HL-60 (cell line): ENCODE measurements around the gene RHOBTB1.
"Not testable (repeated sequence)": the region's sequence is repeated elsewhere in the genome, so short reads cannot be mapped to it uniquely, and the experiment has no call there.

Experiments used
- DNase-seq, 2 experiments: peaks; one replicate each; pipeline ENCODE4 v3.0.0-alpha.2; 2010 to 2020; ENCODE audit warnings: low read depth in 1 of 2, low spot score in 1 of 2
- H3K27ac ChIP-seq: fragments of 250-450 bp; sonication (Bioruptor Pico); replicated peaks from 2 replicates; pipeline ENCODE4 v1.5.1; 2020; ENCODE audit warnings: mild to moderate bottlenecking, moderate library complexity
- H3K27me3 ChIP-seq: fragments of 250-450 bp; sonication (Bioruptor Pico); 2 replicates; pipeline ENCODE4 v1.5.1; 2021; ENCODE audit warnings: mild to moderate bottlenecking, moderate library complexity; ENCODE audit not compliant: insufficient read depth, poor library complexity, severe bottlenecking
- H3K4me3 ChIP-seq: replicated peaks from 2 replicates; pipeline ENCODE4 v1.5.1; 2011; ENCODE audit warnings: mild to moderate bottlenecking, control low read depth, low read length; ENCODE audit not compliant: insufficient read depth
- GABPA ChIP-seq: IDR thresholded peaks from 2 replicates; pipeline ENCODE4 v1.6.1; 2012; ENCODE audit warnings: low read depth
- POLR2AphosphoS5 ChIP-seq: IDR thresholded peaks from 2 replicates; pipeline ENCODE4 v1.6.1; 2012; ENCODE audit warnings: low read depth
- SPI1 ChIP-seq: IDR thresholded peaks from 2 replicates; pipeline ENCODE4 v1.6.1; 2012; ENCODE audit warnings: low read depth, mild to moderate bottlenecking, borderline replicate concordance
- TF ChIP-seq, protein P1 (sequence below): IDR thresholded peaks from one replicate; pipeline ENCODE4 v1.5.1; 2011; ENCODE audit warnings: low read length, control low read depth, inconsistent platforms; ENCODE audit not compliant: insufficient read depth
- TF ChIP-seq, protein P2 (sequence below): IDR thresholded peaks from 2 replicates; pipeline ENCODE4 v1.6.1; 2012; ENCODE audit warnings: low read depth; ENCODE audit not compliant: insufficient replicate concordance

RHOBTB1 gene

DNA sequence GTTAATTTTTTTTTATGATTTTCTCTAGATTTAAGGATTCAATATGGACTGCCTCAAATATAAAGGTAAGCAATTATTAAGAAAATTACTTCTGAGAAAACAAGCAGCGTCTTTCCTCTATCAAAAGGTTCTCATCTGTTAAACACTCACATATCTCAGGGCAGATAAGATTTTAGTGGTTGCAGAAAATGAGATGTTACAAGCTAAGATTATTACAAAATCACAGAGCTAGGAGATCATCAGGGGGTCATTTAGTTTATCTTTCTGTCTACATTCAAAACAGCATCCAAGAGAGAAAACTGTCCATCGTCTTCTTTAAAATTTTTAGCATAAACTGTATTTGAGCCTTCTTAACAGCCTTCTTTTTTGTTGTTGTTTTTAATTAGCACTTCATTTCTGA lies 29.1 kb upstream of the RHOBTB1 start:
- H3K27ac ChIP-seq, result no peak overlapping the region
- H3K4me3 ChIP-seq, result no peak overlapping the region
- TF ChIP-seq SPI1 (no peak), POLR2AphosphoS5 (no peak), GABPA (no peak)
- TF ChIP-seq, protein P1, sequence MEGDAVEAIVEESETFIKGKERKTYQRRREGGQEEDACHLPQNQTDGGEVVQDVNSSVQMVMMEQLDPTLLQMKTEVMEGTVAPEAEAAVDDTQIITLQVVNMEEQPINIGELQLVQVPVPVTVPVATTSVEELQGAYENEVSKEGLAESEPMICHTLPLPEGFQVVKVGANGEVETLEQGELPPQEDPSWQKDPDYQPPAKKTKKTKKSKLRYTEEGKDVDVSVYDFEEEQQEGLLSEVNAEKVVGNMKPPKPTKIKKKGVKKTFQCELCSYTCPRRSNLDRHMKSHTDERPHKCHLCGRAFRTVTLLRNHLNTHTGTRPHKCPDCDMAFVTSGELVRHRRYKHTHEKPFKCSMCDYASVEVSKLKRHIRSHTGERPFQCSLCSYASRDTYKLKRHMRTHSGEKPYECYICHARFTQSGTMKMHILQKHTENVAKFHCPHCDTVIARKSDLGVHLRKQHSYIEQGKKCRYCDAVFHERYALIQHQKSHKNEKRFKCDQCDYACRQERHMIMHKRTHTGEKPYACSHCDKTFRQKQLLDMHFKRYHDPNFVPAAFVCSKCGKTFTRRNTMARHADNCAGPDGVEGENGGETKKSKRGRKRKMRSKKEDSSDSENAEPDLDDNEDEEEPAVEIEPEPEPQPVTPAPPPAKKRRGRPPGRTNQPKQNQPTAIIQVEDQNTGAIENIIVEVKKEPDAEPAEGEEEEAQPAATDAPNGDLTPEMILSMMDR, result no peak
- TF ChIP-seq, protein P2, sequence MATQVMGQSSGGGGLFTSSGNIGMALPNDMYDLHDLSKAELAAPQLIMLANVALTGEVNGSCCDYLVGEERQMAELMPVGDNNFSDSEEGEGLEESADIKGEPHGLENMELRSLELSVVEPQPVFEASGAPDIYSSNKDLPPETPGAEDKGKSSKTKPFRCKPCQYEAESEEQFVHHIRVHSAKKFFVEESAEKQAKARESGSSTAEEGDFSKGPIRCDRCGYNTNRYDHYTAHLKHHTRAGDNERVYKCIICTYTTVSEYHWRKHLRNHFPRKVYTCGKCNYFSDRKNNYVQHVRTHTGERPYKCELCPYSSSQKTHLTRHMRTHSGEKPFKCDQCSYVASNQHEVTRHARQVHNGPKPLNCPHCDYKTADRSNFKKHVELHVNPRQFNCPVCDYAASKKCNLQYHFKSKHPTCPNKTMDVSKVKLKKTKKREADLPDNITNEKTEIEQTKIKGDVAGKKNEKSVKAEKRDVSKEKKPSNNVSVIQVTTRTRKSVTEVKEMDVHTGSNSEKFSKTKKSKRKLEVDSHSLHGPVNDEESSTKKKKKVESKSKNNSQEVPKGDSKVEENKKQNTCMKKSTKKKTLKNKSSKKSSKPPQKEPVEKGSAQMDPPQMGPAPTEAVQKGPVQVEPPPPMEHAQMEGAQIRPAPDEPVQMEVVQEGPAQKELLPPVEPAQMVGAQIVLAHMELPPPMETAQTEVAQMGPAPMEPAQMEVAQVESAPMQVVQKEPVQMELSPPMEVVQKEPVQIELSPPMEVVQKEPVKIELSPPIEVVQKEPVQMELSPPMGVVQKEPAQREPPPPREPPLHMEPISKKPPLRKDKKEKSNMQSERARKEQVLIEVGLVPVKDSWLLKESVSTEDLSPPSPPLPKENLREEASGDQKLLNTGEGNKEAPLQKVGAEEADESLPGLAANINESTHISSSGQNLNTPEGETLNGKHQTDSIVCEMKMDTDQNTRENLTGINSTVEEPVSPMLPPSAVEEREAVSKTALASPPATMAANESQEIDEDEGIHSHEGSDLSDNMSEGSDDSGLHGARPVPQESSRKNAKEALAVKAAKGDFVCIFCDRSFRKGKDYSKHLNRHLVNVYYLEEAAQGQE, result no peak
- peaks cover 3% of the 10 kb centered on the region for H3K27me3 ChIP-seq
- no peak for DNase-seq

DNA sequence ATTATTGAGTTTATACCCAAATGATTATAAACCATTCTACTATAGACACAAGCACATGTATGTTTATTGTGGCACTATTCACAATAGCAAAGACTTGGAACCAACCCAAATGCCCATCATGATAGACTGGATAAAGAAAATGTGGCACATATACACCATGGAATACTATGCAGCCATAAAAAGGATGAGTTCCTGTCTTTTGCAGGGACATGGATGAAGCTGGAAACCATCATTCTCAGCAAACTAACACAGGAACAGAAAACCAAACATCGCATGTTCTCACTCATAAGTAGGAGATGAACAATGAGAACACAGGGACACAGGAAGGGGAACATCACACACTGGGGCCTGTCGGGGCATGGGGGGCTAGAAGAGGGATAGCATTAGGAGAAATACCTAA lies 28.2 kb upstream of the RHOBTB1 start:
- not testable (repeated sequence) for DNase-seq, H3K27me3 ChIP-seq, H3K27ac ChIP-seq, H3K4me3 ChIP-seq

DNA sequence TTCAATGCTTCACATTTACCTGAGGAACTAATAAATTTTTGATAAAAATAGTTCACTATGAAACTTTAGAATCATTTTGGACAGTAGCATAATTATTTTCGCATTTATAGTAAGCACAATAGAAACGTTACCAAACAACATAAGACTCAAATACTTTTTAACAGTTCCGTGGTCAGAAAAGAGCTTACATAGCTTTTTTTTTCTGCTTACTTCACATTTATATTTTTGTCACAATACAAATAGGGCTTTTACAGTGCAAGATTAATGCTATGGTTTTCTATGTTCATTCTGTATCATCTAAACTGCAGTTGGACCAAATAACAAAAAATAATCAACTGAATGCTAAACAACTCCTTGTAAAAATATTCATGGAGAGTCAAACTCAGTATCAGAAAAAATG lies 26.5 kb upstream of the RHOBTB1 start:
- no peak for DNase-seq
- Histone ChIP-seq H3K4me3 (no peak overlapping the region), H3K27ac (no peak overlapping the region), H3K27me3 (no peaks in the 10 kb centered on the region)
- TF ChIP-seq SPI1 (no peak), GABPA (no peak), POLR2AphosphoS5 (no peak)
- TF ChIP-seq, protein P2, result no peak
- TF ChIP-seq, protein P1, result no peak

DNA sequence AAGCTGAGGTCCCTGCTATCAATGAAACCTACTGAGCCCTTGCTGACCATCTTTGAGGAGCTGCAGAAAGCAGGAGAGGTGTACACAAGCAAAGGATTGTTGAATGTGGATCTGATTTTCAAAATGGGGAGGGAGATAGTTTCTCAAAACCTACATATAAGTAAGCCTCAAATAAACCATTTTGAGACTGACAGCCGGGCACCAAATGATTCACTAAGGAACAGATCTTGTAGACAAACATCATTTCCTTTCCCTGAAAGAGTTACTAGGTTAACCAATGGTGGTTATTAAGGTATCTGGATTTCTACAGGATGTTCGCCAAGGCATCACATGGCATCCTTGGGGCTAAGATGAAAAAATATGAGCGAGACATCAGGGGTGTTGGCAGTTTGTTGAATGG lies 24.5 kb upstream of the RHOBTB1 start:
- Histone ChIP-seq H3K27me3 (no peaks in the 10 kb centered on the region), H3K27ac (no peak overlapping the region), H3K4me3 (no peak overlapping the region)
- TF ChIP-seq, protein P2, result no peak
- TF ChIP-seq GABPA (no peak), SPI1 (no peak), POLR2AphosphoS5 (no peak)
- TF ChIP-seq, protein P1, result no peak
- no peak for DNase-seq
